ENCODE results near the gene GLCE. TPM values are rescaled to one million over a fixed set of nuclear protein-coding genes. Genes with fewer than 3 reads are reported as not detected.

The GLCE gene
- total RNA-seq, 1 experiment from 2014 or later: 10.2 TPM

- Histone ChIP-seq H3K9me3 (no peaks in the 10 kb centered on the region), H3K4me1 (no peaks in the 10 kb centered on the region), H3K36me3 (ENCODE audit: control insufficient read depth, insufficient read depth, low read length) (no peaks in the 10 kb centered on the region), H3K27me3 (replicated peaks; ENCODE audit: control insufficient read depth, insufficient read depth, low read length) (no peaks in the 10 kb centered on the region), H3K4me3 (ENCODE audit: low read depth, low read length) (no peak overlapping the region)
- Mint-ChIP-seq H3K36me3 (ENCODE audit: insufficient read depth, unreplicated experiment) (no peaks in the 10 kb centered on the region), H3K4me3 (ENCODE audit: unreplicated experiment) (no peak overlapping the region), H3K4me1 (ENCODE audit: low read depth, unreplicated experiment) (peaks cover 6% of the 10 kb centered on the region), H3K27me3 (ENCODE audit: insufficient read depth, unreplicated experiment) (peaks cover 7% of the 10 kb centered on the region), H3K27ac (ENCODE audit: unreplicated experiment) (no peak overlapping the region), H3K9me3 (ENCODE audit: unreplicated experiment) (no peaks in the 10 kb centered on the region)
- CTCF ChIA-PET: no interaction called here
- DNase-seq: peak in 1 of 2 experiments; percentile 39
- TF ChIP-seq CTCF (IDR thresholded peaks at IDR 0.05; ENCODE audit: insufficient read depth in 1 of 2, low read depth in 1 of 2, low read length in 1 of 2, severe bottlenecking in 1 of 2, unreplicated experiment in 1 of 2): no peak
- POLR2A ChIA-PET: no interaction called here
- intact Hi-C loops (cut with micrococcal nuclease; ENCODE audit: unreplicated experiment): no loop called here
- no TSS peak for BruUV-seq (replicated peaks)
Observed at GRCh38 chr15:69126054-69126469, 34.4 kb upstream of the GLCE start.

GRCh38 chr15:69127306-69127705 lies 33.1 kb upstream of the GLCE start:
- Histone ChIP-seq H3K36me3 (ENCODE audit: control insufficient read depth, insufficient read depth, low read length) (no peaks in the 10 kb centered on the region), H3K27me3 (replicated peaks; ENCODE audit: control insufficient read depth, insufficient read depth, low read length) (no peaks in the 10 kb centered on the region), H3K9me3 (no peaks in the 10 kb centered on the region), H3K4me1 (no peaks in the 10 kb centered on the region), H3K4me3 (ENCODE audit: low read depth, low read length) (no peak overlapping the region)
- DNase-seq: no peak
- no peak for TF ChIP-seq CTCF (IDR thresholded peaks at IDR 0.05; ENCODE audit: insufficient read depth in 1 of 2, low read depth in 1 of 2, low read length in 1 of 2, severe bottlenecking in 1 of 2, unreplicated experiment in 1 of 2)
- no TSS peak for BruUV-seq (replicated peaks)
- peaks cover 6% of the 10 kb centered on the region for H3K4me1 Mint-ChIP-seq (ENCODE audit: low read depth, unreplicated experiment)
- no peak overlapping the region for H3K4me3 Mint-ChIP-seq (ENCODE audit: unreplicated experiment)
- CTCF ChIA-PET: interaction anchor here (0.7 kb wide), 1 partner anchor 116 kb away, joined by 4 read pairs; no protein-coding TSS in a partner anchor
- H3K27me3 Mint-ChIP-seq (ENCODE audit: insufficient read depth, unreplicated experiment): peaks cover under 1% of the 10 kb centered on the region
- POLR2A ChIA-PET: no interaction called here
- H3K9me3 Mint-ChIP-seq (ENCODE audit: unreplicated experiment): no peaks in the 10 kb centered on the region
- intact Hi-C loops (cut with micrococcal nuclease; ENCODE audit: unreplicated experiment): no loop called here
- H3K27ac Mint-ChIP-seq (ENCODE audit: unreplicated experiment): no peak overlapping the region
- H3K36me3 Mint-ChIP-seq (ENCODE audit: insufficient read depth, unreplicated experiment): no peaks in the 10 kb centered on the region

- no TSS peak for BruUV-seq (replicated peaks)
Observed at GRCh38 chr15:69128667-69129311, 31.6 kb upstream of the GLCE start.

More at GRCh38 chr15:69128667-69129311, 31.6 kb upstream of the GLCE start:
- intact Hi-C loops (cut with micrococcal nuclease; ENCODE audit: unreplicated experiment): no loop called here
- Mint-ChIP-seq H3K27me3 (ENCODE audit: insufficient read depth, unreplicated experiment) (no peaks in the 10 kb centered on the region), H3K4me1 (ENCODE audit: low read depth, unreplicated experiment) (peaks cover 6% of the 10 kb centered on the region), H3K4me3 (ENCODE audit: unreplicated experiment) (no peak overlapping the region), H3K9me3 (ENCODE audit: unreplicated experiment) (no peaks in the 10 kb centered on the region), H3K27ac (ENCODE audit: unreplicated experiment) (no peak overlapping the region), H3K36me3 (ENCODE audit: insufficient read depth, unreplicated experiment) (no peaks in the 10 kb centered on the region)
- ChIA-PET CTCF (no interaction called here), POLR2A (no interaction called here)
- Histone ChIP-seq H3K4me3 (ENCODE audit: low read depth, low read length) (no peak overlapping the region), H3K9me3 (no peaks in the 10 kb centered on the region), H3K27me3 (replicated peaks; ENCODE audit: control insufficient read depth, insufficient read depth, low read length) (no peaks in the 10 kb centered on the region), H3K36me3 (ENCODE audit: control insufficient read depth, insufficient read depth, low read length) (no peaks in the 10 kb centered on the region), H3K4me1 (no peaks in the 10 kb centered on the region)
- no peak for DNase-seq
- no peak for TF ChIP-seq CTCF (IDR thresholded peaks at IDR 0.05; ENCODE audit: insufficient read depth in 1 of 2, low read depth in 1 of 2, low read length in 1 of 2, severe bottlenecking in 1 of 2, unreplicated experiment in 1 of 2)
